Peyer's patch (tissue), 4 donors: ENCODE data around the gene NGEF. TPM values are rescaled to one million over a fixed set of nuclear protein-coding genes. Genes with fewer than 3 reads are reported as not detected.
"Not testable (repeated sequence)": the region's sequence is repeated elsewhere in the genome, so short reads cannot be mapped to it uniquely, and the experiment has no call there.

Experiments used
- DNase-seq, 3 donors: peaks; one replicate each; pipeline ENCODE4 v3.0.0-alpha.2; 2017 to 2019
- H3K27ac ChIP-seq, 4 donors: fragments of 200-600 bp; sonication (generic); one replicate each; pipeline ENCODE4 v1.5.1; 2016 to 2019
- H3K27me3 ChIP-seq, 2 donors: fragments of 200-600 bp; sonication (generic); one replicate each; pipeline ENCODE4 v1.5.1; 2019
- H3K36me3 ChIP-seq, 3 donors: fragments of 200-600 bp; sonication (generic); one replicate each; pipeline ENCODE4 v1.5.1; 2016 to 2019
- H3K4me1 ChIP-seq, 4 donors: fragments of 200-600 bp; sonication (generic); one replicate each; pipeline ENCODE4 v1.5.1; 2016 to 2019
- H3K4me3 ChIP-seq, 4 donors: fragments of 200-600 bp; sonication (generic); 1 replicate in 3 of 4; 2 replicates in 1 of 4; pipeline ENCODE4 v1.5.1; 2016 to 2019; ENCODE audit warnings: mild to moderate bottlenecking in 1 of 4
- H3K9me3 ChIP-seq, 4 donors: fragments of 200-600 bp; sonication (generic); one replicate each; pipeline ENCODE4 v1.5.1; 2016 to 2019; ENCODE audit warnings: mild to moderate bottlenecking in 1 of 4
- CTCF ChIP-seq, 6 experiments: fragments of 450-650 bp in 4 of 6; fragments of 200-600 bp in 2 of 6; sonication (generic) in 1 of 6; IDR thresholded peaks; one replicate each; pipeline ENCODE4 v1.5.1; 2017 to 2019; ENCODE audit warnings: antibody characterized with exemption in 6 of 6, mild to moderate bottlenecking in 3 of 6, moderate library complexity in 1 of 6
- POLR2A ChIP-seq, 2 donors: fragments of 450-650 bp; IDR thresholded peaks; one replicate each; pipeline ENCODE4 v1.5.1; 2017; ENCODE audit warnings: antibody characterized with exemption in 2 of 2, mild to moderate bottlenecking in 2 of 2, moderate library complexity in 2 of 2
- total RNA-seq, 4 donors: library from RNA; depleted of rRNA; stranded (reverse); fragments of >200 nt; gene quantifications; one replicate each; pipeline ENCODE4 v1.1.0, GENCODE V29; 2016

NGEF gene
- total RNA-seq, 4 donors from 2014 or later: 54.5 to 116 (median 98.1) TPM

- no peak for DNase-seq
- Histone ChIP-seq H3K27me3 (no peaks in the 10 kb centered on the region), H3K4me3 (no peak overlapping the region), H3K36me3 (peaks cover 0 to 38% (median 0%) of the 10 kb centered on the region in 3 donors), H3K27ac (peak overlapping the region in 2 of 4 donors; percentile 8 to 56), H3K9me3 (no peaks in the 10 kb centered on the region), H3K4me1 (peaks cover 0 to 15% (median 0%) of the 10 kb centered on the region in 4 donors)
- no peak for TF ChIP-seq POLR2A (IDR thresholded peaks at IDR 0.05)
- TF ChIP-seq CTCF (IDR thresholded peaks at IDR 0.05): no peak
These were observed 155.9 kb downstream of the NGEF start for GRCh38 chr2:232857158-232857563.

- DNase-seq: no peak
- Histone ChIP-seq H3K9me3 (no peaks in the 10 kb centered on the region), H3K27me3 (no peaks in the 10 kb centered on the region), H3K4me1 (peaks cover 0 to 15% (median 0%) of the 10 kb centered on the region in 4 donors), H3K36me3 (peaks cover 0 to 66% (median 0%) of the 10 kb centered on the region in 3 donors), H3K27ac (no peak overlapping the region), H3K4me3 (no peak overlapping the region)
- no peak for TF ChIP-seq CTCF (IDR thresholded peaks at IDR 0.05)
- TF ChIP-seq POLR2A (IDR thresholded peaks at IDR 0.05): no peak
These were observed 159.0 kb downstream of the NGEF start for GRCh38 chr2:232854082-232854481.

- Histone ChIP-seq H3K4me3 (no peak overlapping the region), H3K36me3 (peaks cover 0 to 70% (median 0%) of the 10 kb centered on the region in 3 donors), H3K9me3 (no peaks in the 10 kb centered on the region), H3K27ac (no peak overlapping the region), H3K27me3 (no peaks in the 10 kb centered on the region), H3K4me1 (peaks cover 0 to 15% (median 0%) of the 10 kb centered on the region in 4 donors)
- TF ChIP-seq CTCF (IDR thresholded peaks at IDR 0.05) (no peak), POLR2A (IDR thresholded peaks at IDR 0.05) (no peak)
- DNase-seq: no peak
These were observed 160.4 kb downstream of the NGEF start for GRCh38 chr2:232852676-232853075.

GRCh38 chr2:232852081-232852480, 161.0 kb downstream of the NGEF start:
- H3K9me3 ChIP-seq, H3K27me3 ChIP-seq, H3K4me3 ChIP-seq, DNase-seq, H3K27ac ChIP-seq: not testable (repeated sequence)
- H3K36me3 ChIP-seq: peaks cover 0 to 70% (median 0%) of the 10 kb centered on the region in 3 donors
- H3K4me1 ChIP-seq: peaks cover 0 to 14% (median 0%) of the 10 kb centered on the region in 4 donors

GRCh38 chr2:232850039-232850438, 163.0 kb downstream of the NGEF start:
- Histone ChIP-seq H3K36me3 (peaks cover 0 to 74% (median 0%) of the 10 kb centered on the region in 3 donors), H3K27ac (no peak overlapping the region), H3K4me3 (no peak overlapping the region), H3K4me1 (peaks cover 0 to 12% (median 0%) of the 10 kb centered on the region in 4 donors), H3K27me3 (no peaks in the 10 kb centered on the region), H3K9me3 (no peaks in the 10 kb centered on the region)
- DNase-seq: no peak
- no peak for TF ChIP-seq CTCF (IDR thresholded peaks at IDR 0.05)
- TF ChIP-seq POLR2A (IDR thresholded peaks at IDR 0.05): no peak

- Histone ChIP-seq H3K27me3 (no peaks in the 10 kb centered on the region), H3K36me3 (peaks cover 0 to 86% (median 0%) of the 10 kb centered on the region in 3 donors), H3K4me3 (no peak overlapping the region), H3K27ac (no peak overlapping the region), H3K4me1 (no peaks in the 10 kb centered on the region), H3K9me3 (no peaks in the 10 kb centered on the region)
- TF ChIP-seq CTCF (IDR thresholded peaks at IDR 0.05) (no peak), POLR2A (IDR thresholded peaks at IDR 0.05) (no peak)
- DNase-seq: peak in 1 of 3 donors; percentile 61
These were observed 167.0 kb downstream of the NGEF start for GRCh38 chr2:232846055-232846454.
